IPS-NIHi11 (cell line): ENCODE data around the gene CAGE1.

ENCODE experiments used
- DNase-seq: peaks from one replicate; pipeline ENCODE4 v3.0.0; 2012; ENCODE audit warnings: mixed read lengths, low spot score

Gene CAGE1

DNA sequence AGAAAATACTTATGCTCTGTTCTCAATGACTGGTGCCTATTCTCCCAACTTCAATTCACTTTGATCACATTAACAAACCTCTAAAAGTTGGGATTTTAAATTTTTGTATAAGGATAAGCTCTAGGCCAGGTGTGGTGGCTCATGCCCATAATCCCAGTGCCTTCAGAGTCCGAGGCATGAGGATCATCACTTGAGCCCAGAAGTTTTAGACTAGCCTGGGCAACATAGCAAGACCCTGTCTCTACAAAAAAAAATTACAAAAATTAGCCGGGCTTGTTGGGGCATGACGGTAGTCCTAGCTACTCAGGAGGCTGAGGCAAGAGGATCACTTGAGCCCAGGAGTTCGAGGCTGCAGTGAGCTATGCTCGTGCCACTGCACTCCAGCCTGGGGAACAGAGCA, 80.5 kb downstream of the CAGE1 start:
- no peak for DNase-seq

DNA sequence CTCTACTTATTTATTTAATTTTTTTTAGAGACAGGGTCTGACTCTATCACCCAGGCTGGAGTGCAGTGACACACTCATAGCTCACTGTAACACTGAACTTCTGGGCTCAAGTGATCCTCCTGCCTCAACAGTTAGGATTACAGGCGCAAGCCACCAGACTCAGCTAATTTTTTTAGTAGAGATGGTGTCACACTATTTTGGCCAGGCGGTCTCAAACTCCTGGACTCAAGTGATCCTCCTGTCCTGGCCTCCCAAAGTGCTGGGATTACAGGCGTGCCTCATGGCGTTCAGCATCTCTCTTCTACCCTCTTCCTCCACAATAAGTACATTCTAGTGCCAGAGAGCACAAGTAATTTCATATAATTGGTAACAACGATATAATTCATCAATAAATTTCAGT, 82.0 kb downstream of the CAGE1 start:
- DNase-seq: no peak

DNA sequence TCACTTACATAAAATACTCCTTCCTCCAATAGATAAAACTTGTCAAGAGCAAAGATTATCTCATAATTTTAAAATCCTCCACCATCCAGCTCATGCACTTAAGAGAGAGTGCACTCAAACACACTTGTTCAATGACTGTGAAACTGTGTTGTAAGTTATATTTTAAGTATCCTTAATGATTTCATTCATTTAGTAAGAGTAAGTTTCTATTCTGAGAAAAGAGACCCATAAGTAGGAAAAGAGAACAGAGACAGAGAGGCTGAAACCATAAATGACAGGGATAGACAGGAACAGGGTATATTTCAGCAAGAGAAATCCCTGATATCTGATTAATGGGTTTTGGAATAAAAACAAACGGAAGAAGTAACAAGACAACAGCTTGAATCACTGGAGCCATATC, 84.7 kb downstream of the CAGE1 start:
- DNase-seq: no peak

DNA sequence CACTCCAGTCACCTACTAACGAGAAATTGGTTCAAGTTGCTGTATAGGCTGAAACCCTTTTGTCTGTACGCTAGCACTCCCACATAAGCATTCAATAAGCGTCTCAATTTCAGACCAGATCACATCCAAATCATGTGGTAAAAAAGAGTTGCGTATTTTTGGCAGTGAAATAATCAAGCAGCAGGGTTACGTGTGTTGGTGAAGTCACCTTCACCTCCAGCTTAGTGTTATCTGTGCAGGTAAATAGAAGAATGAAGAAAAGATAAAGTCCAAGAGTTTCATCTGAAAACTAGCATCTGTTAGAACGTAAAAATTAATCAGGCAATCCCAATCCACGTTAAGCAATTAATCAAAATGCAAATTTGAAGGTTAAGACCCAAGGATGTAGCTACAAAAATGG, 87.8 kb downstream of the CAGE1 start:
- DNase-seq: no peak

DNA sequence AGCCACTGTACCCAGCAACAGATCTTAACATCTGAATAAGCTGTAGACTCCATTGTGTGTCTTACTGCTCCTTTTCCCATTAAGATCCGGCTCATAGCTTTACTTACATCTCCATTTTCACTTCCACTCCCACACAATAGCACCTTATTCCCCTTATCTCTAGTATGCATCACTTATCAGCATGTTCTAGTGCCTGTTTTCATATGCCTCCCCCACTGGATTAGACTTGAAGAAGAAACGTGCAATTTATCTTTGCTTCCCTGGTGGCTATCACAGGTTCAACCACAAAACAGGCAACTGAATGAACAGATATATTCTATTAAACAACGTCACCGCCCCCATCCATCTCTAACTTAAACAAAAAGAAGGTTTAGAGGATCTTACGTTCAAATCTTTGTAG, 88.6 kb downstream of the CAGE1 start:
- DNase-seq: no peak

DNA sequence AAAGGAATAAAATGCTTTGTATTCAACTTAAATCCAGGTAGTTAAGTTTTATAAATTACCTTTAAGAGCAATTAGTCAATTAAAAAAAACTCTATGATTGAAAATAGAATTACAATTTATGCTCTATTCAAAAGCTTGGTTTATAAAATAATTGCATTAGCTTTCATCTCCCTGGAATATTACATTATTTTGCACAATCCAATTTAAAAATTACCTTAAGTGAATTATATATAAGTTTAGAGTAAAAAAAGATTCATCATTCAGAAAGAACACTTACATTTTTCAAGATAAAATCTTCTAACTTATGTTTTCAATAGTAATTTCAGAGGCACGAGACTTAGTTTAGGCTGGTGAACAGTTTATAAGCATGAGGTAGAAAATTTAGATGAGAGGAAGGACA, 91.4 kb downstream of the CAGE1 start:
- no peak for DNase-seq

DNA sequence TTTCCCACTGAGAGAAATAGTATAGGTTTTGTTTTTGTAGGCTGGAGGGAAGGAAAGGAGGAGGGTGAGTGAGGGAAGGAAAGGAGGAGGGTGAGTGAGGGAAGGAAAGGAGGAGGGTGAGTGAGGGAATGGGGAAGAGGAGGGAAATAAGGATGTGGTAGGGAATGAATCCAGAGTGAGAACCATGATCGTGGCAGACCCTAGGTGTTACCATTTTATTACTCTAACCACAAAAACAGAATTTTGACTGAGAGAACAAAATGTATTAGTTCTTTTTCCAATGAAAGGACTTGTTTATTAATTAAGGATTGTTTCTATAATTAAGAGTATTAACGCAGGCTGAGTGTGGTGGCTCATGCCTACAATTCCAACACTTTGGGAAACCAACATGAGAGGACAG, 92.9 kb downstream of the CAGE1 start:
- no peak for DNase-seq

DNA sequence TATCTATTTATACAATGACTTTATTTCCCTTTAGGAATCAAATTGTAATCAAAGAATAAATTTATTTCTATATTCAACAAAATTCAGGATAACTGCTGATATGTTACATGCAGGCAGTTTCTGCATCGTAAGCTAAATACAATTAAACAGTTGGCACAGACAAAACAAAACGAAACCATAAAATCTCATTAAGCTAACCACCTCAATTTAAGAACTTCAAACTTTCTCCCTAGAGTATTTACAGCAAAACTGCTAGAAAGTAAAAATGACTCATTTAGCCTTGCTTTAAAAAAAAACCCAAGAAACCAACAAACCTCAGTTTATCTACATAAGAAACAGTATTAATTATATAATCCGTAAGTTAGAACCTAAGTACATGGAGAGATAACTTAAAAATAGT, 93.6 kb downstream of the CAGE1 start:
- DNase-seq: no peak

DNA sequence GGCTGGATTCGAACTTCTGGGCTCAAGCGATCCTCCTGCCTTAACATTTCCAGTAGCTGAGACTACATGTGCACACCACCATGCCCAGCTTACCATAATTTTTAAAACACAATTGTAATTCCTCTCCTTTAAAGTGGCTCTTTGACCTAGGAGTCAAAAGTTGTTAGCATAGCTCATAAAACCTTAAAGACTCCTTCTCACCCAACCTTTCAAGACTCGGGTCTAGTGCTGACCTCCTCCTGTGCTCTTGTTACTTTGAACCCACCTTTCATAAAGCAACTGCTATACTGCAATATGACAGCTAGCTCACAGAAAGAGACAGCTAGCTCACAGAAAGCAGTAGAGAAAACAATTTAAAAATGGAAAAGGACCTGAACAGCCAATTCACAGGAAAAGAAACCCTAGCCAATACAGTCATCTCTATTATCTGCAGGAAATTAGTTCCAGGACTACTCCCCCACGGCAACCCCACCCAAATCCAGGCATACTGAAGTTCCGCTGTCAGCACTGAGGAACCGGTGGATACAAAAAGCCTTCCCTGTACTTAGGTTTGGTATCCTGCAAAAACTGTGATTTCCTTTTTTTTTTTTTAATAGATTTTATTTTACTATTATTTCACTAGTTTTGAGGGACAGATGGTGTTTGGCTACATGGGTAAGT, 96.8 kb downstream of the CAGE1 start:
- no peak for DNase-seq

DNA sequence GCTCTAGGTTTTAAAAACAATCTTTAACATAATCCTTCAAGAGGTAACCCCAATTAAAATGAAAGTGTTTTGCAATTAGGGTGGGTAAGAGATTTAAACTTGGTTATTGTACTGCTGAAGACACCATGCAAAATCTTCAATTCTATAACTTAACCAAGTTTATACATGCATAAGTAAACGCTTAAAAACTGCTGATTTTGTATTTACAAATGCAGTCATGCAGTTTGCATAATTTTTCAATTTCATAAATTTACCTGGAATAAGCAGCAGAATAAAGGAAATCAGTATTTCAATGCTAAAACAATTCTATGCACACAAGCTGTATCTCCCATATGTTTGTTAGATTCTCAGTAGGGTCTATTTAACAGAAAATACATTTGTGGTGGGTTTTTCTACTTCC, 99.5 kb downstream of the CAGE1 start:
- no peak for DNase-seq

DNA sequence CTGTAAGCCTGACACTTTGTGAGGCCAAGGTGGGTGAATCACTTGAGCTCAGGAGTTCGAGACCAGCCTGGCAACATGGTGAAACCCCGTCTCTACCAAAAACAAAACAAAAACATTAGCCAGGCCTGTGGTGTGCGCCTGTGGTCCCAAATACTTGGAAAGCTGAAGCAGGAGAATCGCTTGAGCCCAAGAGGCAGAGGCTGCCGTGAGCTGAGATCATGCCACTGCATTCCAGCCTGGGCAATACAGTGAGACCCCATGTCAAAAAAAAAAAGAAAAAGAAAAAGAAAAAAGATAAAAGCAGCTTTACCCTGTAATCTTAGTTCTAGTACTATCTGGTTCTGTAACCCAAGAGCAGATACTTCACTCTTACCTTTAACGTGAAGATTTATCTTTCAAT, 104.1 kb downstream of the CAGE1 start:
- no peak for DNase-seq

DNA sequence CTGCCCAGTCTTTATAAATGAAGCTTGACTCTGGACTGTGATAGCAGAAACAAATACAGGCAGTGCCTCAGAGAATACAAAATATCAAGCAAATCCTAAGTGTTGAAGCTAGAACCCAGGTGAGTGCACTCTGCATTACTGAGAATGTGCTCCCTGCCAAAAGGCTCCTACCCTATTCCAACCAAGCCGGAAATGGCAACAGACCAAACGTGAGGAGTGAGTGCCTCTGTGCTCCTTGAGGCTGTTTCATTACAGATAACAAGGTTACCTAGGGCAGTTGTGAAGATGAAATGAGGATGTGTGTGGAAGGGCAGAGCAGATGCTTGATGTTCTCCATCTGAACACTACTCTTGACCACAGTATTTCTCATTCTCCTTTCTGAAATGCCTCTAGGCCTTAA, 105.9 kb downstream of the CAGE1 start:
- no peak for DNase-seq

DNA sequence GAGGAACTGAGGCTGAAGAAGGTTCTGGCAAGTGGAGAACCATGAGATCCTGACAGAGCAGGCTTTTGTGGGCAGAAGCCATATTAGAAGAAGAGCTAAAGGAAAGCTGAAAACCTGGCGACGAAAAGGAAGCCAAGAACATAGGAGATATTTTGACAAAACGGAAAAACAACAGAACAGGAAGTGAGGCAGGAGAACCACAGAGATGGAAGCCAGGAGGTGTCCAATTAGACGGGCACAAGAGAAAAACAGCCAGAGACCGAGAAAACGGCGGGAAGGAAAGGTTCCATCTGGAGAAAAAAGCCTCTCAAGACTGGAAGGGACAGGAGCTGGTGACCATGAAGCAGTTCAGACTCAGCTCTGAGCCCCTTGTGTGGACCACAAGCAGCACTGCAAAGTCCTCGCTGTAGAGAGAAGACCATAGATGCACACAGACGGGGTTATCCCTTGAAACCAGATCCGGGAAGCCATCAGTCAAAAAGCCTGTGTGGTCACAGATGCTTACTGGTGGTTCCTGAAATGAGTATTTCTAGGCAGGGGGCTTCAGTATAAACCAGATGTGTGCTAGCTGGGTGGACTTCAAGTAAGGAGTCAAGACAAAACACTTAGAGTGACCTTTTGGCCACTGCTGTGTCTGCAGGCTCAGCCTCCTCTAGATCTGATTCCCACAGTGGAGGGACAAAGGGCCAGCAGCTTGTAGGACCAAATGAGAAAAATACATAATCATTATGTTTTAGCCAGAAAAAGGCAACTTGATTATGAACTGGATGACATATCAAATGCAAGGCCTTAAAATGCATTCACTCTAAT, 107.2 kb downstream of the CAGE1 start:
- no peak for DNase-seq
